PC-3 (cell line): ENCODE measurements around the gene CNTN1.

Experiments used
- CTCF ChIP-seq: fragments of 300-600 bp; sonication (generic); conservative IDR thresholded peaks from 2 replicates; pipeline ENCODE4 v1.5.1; 2017; ENCODE audit warnings: antibody characterized with exemption, low read depth, mild to moderate bottlenecking, low read length
- EZH2 ChIP-seq: fragments of 300-600 bp; sonication (generic); IDR thresholded peaks from one replicate; pipeline ENCODE4 v1.6.1; 2017; ENCODE audit warnings: antibody characterized with exemption, mild to moderate bottlenecking, low read length; ENCODE audit not compliant: unreplicated experiment

- no peak for TF ChIP-seq CTCF
- no peak for TF ChIP-seq EZH2
Measured at GRCh38 chr12:41049033-41049432, 356.8 kb downstream of the CNTN1 start.
